NCI-H1417 (cell line): ENCODE data around the gene ARHGEF2.
"Not testable (repeated sequence)": the region's sequence is repeated elsewhere in the genome, so short reads cannot be mapped to it uniquely, and the experiment has no call there.

Experiments
- DNase-seq, 3 experiments: peaks; one replicate each; lab custom pipeline; 2025; lab: John Stamatoyannopoulos, UW

Gene ARHGEF2

GRCh38 chr1:155990005-155990739, 11.8 kb upstream of the ARHGEF2 start:
- no peak for DNase-seq

GRCh38 chr1:155989242-155990004, 11.1 kb upstream of the ARHGEF2 start:
- peak; percentile 59 to 81 (median 79) for DNase-seq

- DNase-seq = not testable (repeated sequence)
Measured at GRCh38 chr1:155984903-155985645, 6.7 kb upstream of the ARHGEF2 start.

- peak; percentile 37 to 96 (median 71) for DNase-seq
Measured at GRCh38 chr1:155984341-155984740, 6.0 kb upstream of the ARHGEF2 start.

- peak in 1 of 3 experiments; percentile 32 for DNase-seq
Measured at GRCh38 chr1:155983191-155984024, 5.1 kb upstream of the ARHGEF2 start.

GRCh38 chr1:155982106-155982505, 3.8 kb upstream of the ARHGEF2 start:
- DNase-seq = no peak

GRCh38 chr1:155981266-155982088, 3.1 kb upstream of the ARHGEF2 start:
- DNase-seq = no peak

GRCh38 chr1:155979597-155980343, 1.4 kb upstream of the ARHGEF2 start:
- DNase-seq = no peak

GRCh38 chr1:155978973-155979429, 654 bp upstream of the ARHGEF2 start:
- DNase-seq = no peak

- DNase-seq = peak; percentile 35 to 65 (median 62)
Measured at GRCh38 chr1:155977690-155978324, 540 bp downstream of the ARHGEF2 start.

- peak in 2 of 3 experiments; percentile 57 to 66 for DNase-seq
Measured at GRCh38 chr1:155976913-155977689, 1.2 kb downstream of the ARHGEF2 start.

- DNase-seq = peak; percentile 17 to 80 (median 66)
Measured at GRCh38 chr1:155976062-155976912, 2.1 kb downstream of the ARHGEF2 start.

GRCh38 chr1:155975375-155976061, 2.8 kb downstream of the ARHGEF2 start:
- DNase-seq = peak in 2 of 3 experiments; percentile 33 to 48

- DNase-seq = peak in 2 of 3 experiments; percentile 23 to 77
Measured at GRCh38 chr1:155974208-155975115, 3.9 kb downstream of the ARHGEF2 start.

- no peak for DNase-seq
Measured at GRCh38 chr1:155973723-155974122, 4.6 kb downstream of the ARHGEF2 start.
